Suprapubic skin (tissue), 4 donors: Measurements from ENCODE around the gene C1QL1. TPM values are rescaled to one million over a fixed set of nuclear protein-coding genes. Genes with fewer than 3 reads are reported as not detected.

ENCODE experiments used
- DNase-seq, 2 donors: peaks; one replicate each; pipeline ENCODE4 v3.0.0-alpha.2; 2019; ENCODE audit warnings: low spot score in 2 of 2
- H3K27ac ChIP-seq: fragments of 200-600 bp; sonication (generic); one replicate; pipeline ENCODE4 v1.5.1; 2019
- H3K27me3 ChIP-seq: fragments of 200-600 bp; sonication (generic); one replicate; pipeline ENCODE4 v1.5.1; 2019
- H3K36me3 ChIP-seq: fragments of 200-600 bp; sonication (generic); one replicate; pipeline ENCODE4 v1.5.1; 2019
- H3K4me1 ChIP-seq: fragments of 200-600 bp; sonication (generic); one replicate; pipeline ENCODE4 v1.5.1; 2019
- H3K4me3 ChIP-seq: fragments of 200-600 bp; sonication (generic); one replicate; pipeline ENCODE4 v1.5.1; 2019; ENCODE audit warnings: mild to moderate bottlenecking
- H3K9me3 ChIP-seq: fragments of 200-600 bp; sonication (generic); one replicate; pipeline ENCODE4 v1.5.1; 2019
- EP300 ChIP-seq: sonication (generic); formaldehyde crosslinking; IDR thresholded peaks from one replicate; pipeline ENCODE4 v1.6.1; 2017; ENCODE audit warnings: antibody characterized with exemption
- POLR2A ChIP-seq, 2 donors: fragments of 450-650 bp; IDR thresholded peaks; one replicate each; pipeline ENCODE4 v1.6.1; 2017; ENCODE audit warnings: antibody characterized with exemption in 2 of 2, mild to moderate bottlenecking in 2 of 2, moderate library complexity in 2 of 2
- POLR2AphosphoS5 ChIP-seq, 3 donors: sonication (generic); formaldehyde crosslinking; IDR thresholded peaks; one replicate each; pipeline ENCODE4 v1.6.1; 2017; ENCODE audit warnings: antibody characterized with exemption in 3 of 3
- whole genome bisulfite sequencing: methylation state at CpG from one replicate; pipeline ENCODE4 v1.1.5; 2018; 5-methylcytosine and 5-hydroxymethylcytosine counted together
- total RNA-seq, 4 donors: library from RNA; depleted of rRNA; stranded (reverse); fragments of >200 nt; gene quantifications; one replicate each; pipeline ENCODE4 v1.1.0, GENCODE V29; 2016
- TF ChIP-seq, protein P1 (sequence below), 2 donors: fragments of 200-600 bp in 1 of 2; fragments of 450-650 bp in 1 of 2; sonication (generic) in 1 of 2; IDR thresholded peaks; one replicate each; pipeline ENCODE4 v1.5.1; 2016 to 2019; ENCODE audit warnings: antibody characterized with exemption in 2 of 2, mild to moderate bottlenecking in 1 of 2, moderate library complexity in 1 of 2

Gene C1QL1
- total RNA-seq, 4 donors from 2014 or later, result not detected

DNA sequence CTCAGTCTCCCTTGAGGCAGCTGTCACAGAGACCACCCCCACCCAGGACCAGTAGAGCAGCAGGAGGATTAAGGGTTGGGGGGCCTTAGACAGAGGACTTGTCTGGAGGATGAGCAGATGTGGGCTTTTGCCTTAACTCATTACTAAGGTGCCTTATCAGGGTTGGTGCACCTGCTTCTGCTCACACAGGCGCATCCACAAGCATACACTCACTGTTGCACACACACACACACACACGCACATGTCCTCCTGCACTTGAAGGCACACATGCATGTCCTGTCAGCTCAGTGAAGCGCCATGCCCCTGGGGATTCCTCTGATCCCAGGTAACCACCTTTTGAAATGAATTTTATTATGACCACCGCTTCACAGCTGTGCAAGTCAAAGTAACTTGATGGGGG, 54.0 kb downstream of the C1QL1 start:
- no peaks in the 10 kb centered on the region for H3K9me3 ChIP-seq
- TF ChIP-seq POLR2AphosphoS5 (IDR thresholded peaks at IDR 0.05), result no peak
- TF ChIP-seq POLR2A (IDR thresholded peaks at IDR 0.05), result no peak
- TF ChIP-seq, protein P1, sequence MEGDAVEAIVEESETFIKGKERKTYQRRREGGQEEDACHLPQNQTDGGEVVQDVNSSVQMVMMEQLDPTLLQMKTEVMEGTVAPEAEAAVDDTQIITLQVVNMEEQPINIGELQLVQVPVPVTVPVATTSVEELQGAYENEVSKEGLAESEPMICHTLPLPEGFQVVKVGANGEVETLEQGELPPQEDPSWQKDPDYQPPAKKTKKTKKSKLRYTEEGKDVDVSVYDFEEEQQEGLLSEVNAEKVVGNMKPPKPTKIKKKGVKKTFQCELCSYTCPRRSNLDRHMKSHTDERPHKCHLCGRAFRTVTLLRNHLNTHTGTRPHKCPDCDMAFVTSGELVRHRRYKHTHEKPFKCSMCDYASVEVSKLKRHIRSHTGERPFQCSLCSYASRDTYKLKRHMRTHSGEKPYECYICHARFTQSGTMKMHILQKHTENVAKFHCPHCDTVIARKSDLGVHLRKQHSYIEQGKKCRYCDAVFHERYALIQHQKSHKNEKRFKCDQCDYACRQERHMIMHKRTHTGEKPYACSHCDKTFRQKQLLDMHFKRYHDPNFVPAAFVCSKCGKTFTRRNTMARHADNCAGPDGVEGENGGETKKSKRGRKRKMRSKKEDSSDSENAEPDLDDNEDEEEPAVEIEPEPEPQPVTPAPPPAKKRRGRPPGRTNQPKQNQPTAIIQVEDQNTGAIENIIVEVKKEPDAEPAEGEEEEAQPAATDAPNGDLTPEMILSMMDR (IDR thresholded peaks at IDR 0.05), result no peak
- no peak for TF ChIP-seq EP300
- WGBS, result 91% methylated on average over 4 of the region's 4 CpGs

DNA sequence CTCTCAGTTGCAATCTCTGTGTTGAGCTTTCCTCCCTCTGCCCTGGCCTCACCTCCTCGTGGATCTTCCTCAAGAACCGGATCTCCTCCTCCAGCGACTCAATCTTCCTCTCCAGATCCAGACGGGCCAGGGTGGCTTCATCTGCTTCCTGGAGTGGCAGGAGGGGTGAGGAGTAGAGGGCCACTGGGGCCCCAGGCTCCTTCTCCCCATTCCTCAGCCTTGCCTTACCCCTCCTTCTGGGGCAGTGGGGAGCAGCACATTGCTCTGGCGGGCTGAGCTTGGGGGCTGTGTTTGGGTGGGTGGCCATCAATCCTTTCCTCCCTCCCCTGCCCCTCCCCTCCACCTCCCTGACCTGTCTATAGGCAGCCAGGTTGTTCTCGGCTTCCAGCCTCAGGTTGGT, 54.4 kb downstream of the C1QL1 start:
- TF ChIP-seq POLR2AphosphoS5 (IDR thresholded peaks at IDR 0.05) (no peak), POLR2A (IDR thresholded peaks at IDR 0.05) (no peak), EP300 (no peak)
- TF ChIP-seq, protein P1 (IDR thresholded peaks at IDR 0.05), result no peak
- peaks cover 23% of the 10 kb centered on the region for H3K27me3 ChIP-seq
- no peak overlapping the region for H3K4me3 ChIP-seq
- no peaks in the 10 kb centered on the region for H3K36me3 ChIP-seq
- DNase-seq, result no peak
- H3K27ac ChIP-seq, result no peak overlapping the region
- H3K9me3 ChIP-seq, result no peaks in the 10 kb centered on the region
- H3K4me1 ChIP-seq, result peaks cover 32% of the 10 kb centered on the region
- WGBS, result 58% methylated on average over 6 of the region's 6 CpGs

More for the DNA sequence above, 54.0 kb downstream of the C1QL1 start:
- H3K27me3 ChIP-seq, result peaks cover 23% of the 10 kb centered on the region
- no peaks in the 10 kb centered on the region for H3K36me3 ChIP-seq
- no peak overlapping the region for H3K4me3 ChIP-seq
- H3K4me1 ChIP-seq, result peaks cover 32% of the 10 kb centered on the region
- H3K27ac ChIP-seq, result no peak overlapping the region
- DNase-seq, result no peak

DNA sequence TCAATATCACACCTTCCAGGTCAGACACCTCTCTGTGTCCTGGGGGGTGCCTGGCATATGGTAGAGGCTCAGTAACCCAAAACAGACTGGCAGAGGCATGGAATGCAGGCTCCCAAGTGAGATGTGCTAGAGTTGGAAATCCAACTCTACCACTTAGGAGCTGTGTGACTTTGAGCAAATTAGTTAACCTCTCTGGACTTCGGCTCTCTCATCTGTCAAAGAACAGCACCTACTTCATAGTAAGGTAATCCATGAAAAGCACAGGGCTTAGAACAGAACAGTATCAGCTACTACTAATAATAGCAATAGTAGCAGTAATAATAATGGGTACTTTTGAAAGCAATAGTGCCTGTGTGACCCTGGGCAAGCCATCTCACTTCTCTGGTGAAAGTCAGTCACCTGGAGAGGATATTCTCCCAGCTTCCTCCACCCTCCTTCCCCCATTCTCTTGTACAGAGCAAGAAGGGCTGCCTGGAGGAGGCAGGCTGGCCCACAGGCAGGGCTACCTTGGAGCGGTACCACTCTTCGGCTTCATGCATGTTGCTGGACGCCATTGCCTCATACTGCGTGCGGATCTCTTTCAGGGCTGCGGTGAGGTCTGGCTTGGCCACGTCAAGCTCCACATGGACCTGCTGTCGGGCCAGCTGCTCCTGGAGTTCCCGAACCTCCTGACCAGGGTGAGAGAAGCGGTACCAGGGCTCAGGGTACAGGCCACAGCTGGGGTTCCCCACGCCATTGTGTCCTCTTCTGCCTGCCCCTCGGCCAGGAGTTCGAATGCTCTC, 55.1 kb downstream of the C1QL1 start:
- Histone ChIP-seq H3K9me3 (no peaks in the 10 kb centered on the region), H3K27me3 (peaks cover 23% of the 10 kb centered on the region), H3K4me3 (no peak overlapping the region), H3K27ac (no peak overlapping the region), H3K36me3 (no peaks in the 10 kb centered on the region), H3K4me1 (peaks cover 28% of the 10 kb centered on the region)
- DNase-seq, result no peak
- WGBS, result 90% methylated on average over 9 of the region's 14 CpGs
- TF ChIP-seq, protein P1 (IDR thresholded peaks at IDR 0.05), result no peak
- TF ChIP-seq POLR2A (IDR thresholded peaks at IDR 0.05), result no peak
- no peak for TF ChIP-seq POLR2AphosphoS5 (IDR thresholded peaks at IDR 0.05)
- no peak for TF ChIP-seq EP300

DNA sequence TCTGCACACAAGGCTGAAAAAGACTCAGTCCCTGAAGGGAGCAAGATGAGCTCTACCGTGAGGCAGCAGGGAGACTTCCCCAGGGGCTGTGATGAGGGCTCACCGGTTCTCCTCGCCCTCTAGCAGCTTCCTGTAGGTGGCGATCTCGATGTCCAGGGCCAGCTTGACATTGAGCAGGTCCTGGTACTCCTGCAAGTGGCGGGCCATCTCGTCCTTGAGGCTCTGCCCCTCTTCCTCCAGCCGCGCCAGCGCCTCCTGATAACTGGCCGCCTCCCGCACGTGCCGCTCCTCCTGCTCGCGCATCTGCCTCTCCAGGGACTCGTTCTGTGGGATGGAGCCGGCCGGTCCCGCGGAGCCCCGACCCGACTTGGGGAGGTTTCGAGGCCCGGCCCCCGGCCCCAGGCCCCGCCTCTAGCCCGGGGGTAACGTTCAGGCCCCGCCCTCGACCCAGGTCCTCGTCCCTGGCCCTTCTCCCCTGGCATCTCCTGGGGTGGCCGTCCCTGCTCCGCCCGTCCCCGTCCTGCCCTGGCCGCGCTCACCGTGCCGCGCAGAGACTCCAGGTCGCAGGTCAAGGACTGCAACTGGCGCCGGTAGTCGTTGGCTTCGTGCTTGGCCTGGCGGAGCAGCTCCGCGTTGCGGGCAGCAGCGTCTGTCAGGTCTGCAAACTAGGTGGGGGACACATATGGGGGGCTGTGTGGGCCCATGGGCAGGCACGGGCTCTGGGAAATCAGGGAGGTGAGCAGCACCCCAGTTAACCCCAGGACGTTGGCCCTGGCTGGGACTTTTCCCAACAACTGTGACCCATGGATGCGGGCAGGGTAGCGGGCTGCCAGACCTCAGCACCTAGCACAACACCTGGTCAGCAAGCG, 56.7 kb downstream of the C1QL1 start:
- peaks cover 23% of the 10 kb centered on the region for H3K27me3 ChIP-seq
- H3K4me1 ChIP-seq, result peaks cover 12% of the 10 kb centered on the region
- no peak for TF ChIP-seq POLR2AphosphoS5 (IDR thresholded peaks at IDR 0.05)
- TF ChIP-seq, protein P1 (IDR thresholded peaks at IDR 0.05), result peak in 1 of 2 donors; percentile 31
- no peak overlapping the region for H3K27ac ChIP-seq
- WGBS, result 21% methylated on average over 32 of the region's 56 CpGs
- H3K9me3 ChIP-seq, result no peaks in the 10 kb centered on the region
- DNase-seq, result no peak
- H3K36me3 ChIP-seq, result no peaks in the 10 kb centered on the region
- peak overlapping the region; percentile 19 for H3K4me3 ChIP-seq
